Kidney (tissue), 14 donors: Measurements from ENCODE around the gene FANCC. TPM values are rescaled to one million over a fixed set of nuclear protein-coding genes. Genes with fewer than 3 reads are reported as not detected.
A peak's percentile ranks its signal among the peaks of the same experiment; 100 is the strongest.

Source experiments
- DNase-seq, 5 donors: peaks; one replicate each; pipeline ENCODE4 v3.0.0-alpha.2; 2013 to 2020
- FAIRE-seq: peaks from 2 replicates; lab custom pipeline; 2012; peaks lifted over from hg19 to GRCh38; lab: Jason Lieb, UNC
- H3K27ac ChIP-seq, 2 donors: one replicate each; pipeline ENCODE4 v1.7.0; 2013; ENCODE audit warnings: low read depth in 2 of 2, low read length in 2 of 2, inconsistent platforms in 1 of 2
- H3K27me3 ChIP-seq: one replicate; pipeline ENCODE4 v1.7.1; 2013; ENCODE audit warnings: low read length, inconsistent platforms; ENCODE audit not compliant: control insufficient read depth, insufficient read depth
- H3K36me3 ChIP-seq, 3 donors: one replicate each; pipeline versions ENCODE4 v1.7.0 to v1.7.1; 2013; ENCODE audit warnings: low read length in 3 of 3, control low read depth in 1 of 3, inconsistent platforms in 1 of 3; ENCODE audit not compliant: insufficient read depth in 3 of 3, control insufficient read depth in 2 of 3
- H3K4me1 ChIP-seq, 3 donors: one replicate each; pipeline versions ENCODE4 v1.7.0 to v1.7.1; 2013; ENCODE audit warnings: low read length in 3 of 3, inconsistent platforms in 1 of 3, low read depth in 1 of 3; ENCODE audit not compliant: control insufficient read depth in 2 of 3, insufficient read depth in 2 of 3
- H3K4me3 ChIP-seq, 3 donors: one replicate each; pipeline versions ENCODE4 v1.7.0 to v1.8.1; 2013; ENCODE audit warnings: low read length in 3 of 3, control low read depth in 1 of 3, inconsistent platforms in 1 of 3
- H3K9ac ChIP-seq, 3 donors: one replicate each; pipeline versions ENCODE4 v1.7.0 to v1.7.1; 2013; ENCODE audit warnings: low read length in 3 of 3, control low read depth in 1 of 3, inconsistent platforms in 1 of 3
- H3K9me3 ChIP-seq, 3 donors: one replicate each; pipeline versions ENCODE4 v1.7.0 to v1.7.1; 2013; ENCODE audit warnings: low read length in 3 of 3, control low read depth in 1 of 3, inconsistent platforms in 1 of 3; ENCODE audit not compliant: control insufficient read depth in 2 of 3, insufficient read depth in 1 of 3
- CTCF ChIP-seq: IDR thresholded peaks from 3 replicates; pipeline ENCODE4 v1.5.1; 2012; ENCODE audit warnings: mild to moderate bottlenecking, moderate library complexity, borderline replicate concordance; ENCODE audit not compliant: insufficient read depth; ENCODE audit errors: extremely low read depth
- intact Hi-C: fragments of 100-400 bp; cut with DNase I; formaldehyde crosslinking; loops from one replicate; pipeline ENCODE4 v1.11.1; 2022
- polyA plus RNA-seq: library from polyadenylated mRNA; stranded (reverse); fragments of 350-450 nt; fragmentation: Illumina TruSeq; extraction: RNeasy Lipid Tissue Mini Kit (QIAGEN cat#74804); gene quantifications from one replicate; pipeline ENCODE4 v1.2.3, GENCODE V29; 2014; ENCODE audit warnings: low read depth, low replicate concordance; ENCODE audit not compliant: insufficient read depth
- total RNA-seq: library from RNA; stranded (reverse); fragmentation: NEBNext Ultra II Directional; extraction: Animal tissue kit (Norgen Biotek cat#: 25700); gene quantifications from one replicate; pipeline ENCODE4 v1.2.1, GENCODE V29; 2021
- donor health status: control.
- donor health status: control.
- donor health status: control.
- donor health status: control.
- donor health status: control.
- donor health status: DM: yes; HTN: yes; CAD: no.
- donor health status: Normal renal cell carcinoma (clear cell type).

The FANCC gene
- total and polyA plus RNA-seq, 2 donors from 2014 or later: 7.5 to 10.8 TPM

DNA sequence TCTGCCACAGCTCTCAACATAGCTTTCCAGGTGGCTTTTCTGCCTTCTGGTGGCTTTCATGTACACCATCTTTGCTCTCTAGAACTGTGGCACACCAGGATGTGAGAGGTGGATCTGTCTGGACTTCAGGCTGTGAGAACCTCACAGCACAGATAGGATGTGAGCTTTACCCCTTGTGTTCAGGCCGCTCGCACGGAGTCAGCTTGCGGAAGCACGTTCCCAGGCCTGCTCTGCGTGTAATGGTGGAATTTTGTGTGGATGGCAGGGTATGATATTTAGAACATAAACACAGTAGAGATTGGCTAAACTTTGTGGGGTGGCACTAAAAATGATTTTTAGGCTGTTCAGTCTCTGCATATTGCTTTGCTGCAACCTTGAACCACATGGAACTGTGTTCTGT is 250.5 kb downstream of the FANCC start:
- no peak overlapping the region for H3K9ac ChIP-seq
- no peak overlapping the region for H3K4me3 ChIP-seq
- FAIRE-seq (no peak), DNase-seq (peak in 1 of 5 donors; percentile 1)
- peak overlapping the region in 1 of 2 donors; percentile 3 for H3K27ac ChIP-seq
- TF ChIP-seq CTCF: no peak
- intact Hi-C loops: no loop called here
- peaks cover 12 to 69% (median 14%) of the 10 kb centered on the region in 3 donors for H3K36me3 ChIP-seq
- H3K9me3 ChIP-seq: no peaks in the 10 kb centered on the region
- no peaks in the 10 kb centered on the region for H3K27me3 ChIP-seq
- peaks cover 2 to 76% (median 67%) of the 10 kb centered on the region in 3 donors for H3K4me1 ChIP-seq

GRCh38 chr9:95065224-95065623 is 252.3 kb downstream of the FANCC start:
- TF ChIP-seq CTCF: no peak
- no peaks in the 10 kb centered on the region for H3K9me3 ChIP-seq
- FAIRE-seq (no peak), DNase-seq (peak in 1 of 5 donors; percentile 3)
- intact Hi-C loops: no loop called here
- peak overlapping the region in 1 of 3 donors; percentile 14 for H3K9ac ChIP-seq
- peaks cover 2 to 64% (median 55%) of the 10 kb centered on the region in 3 donors for H3K4me1 ChIP-seq
- H3K36me3 ChIP-seq: peaks cover 10 to 64% (median 16%) of the 10 kb centered on the region in 3 donors
- H3K27ac ChIP-seq: peak overlapping the region; percentile 81 to 88
- H3K27me3 ChIP-seq: no peaks in the 10 kb centered on the region
- H3K4me3 ChIP-seq: no peak overlapping the region

DNA sequence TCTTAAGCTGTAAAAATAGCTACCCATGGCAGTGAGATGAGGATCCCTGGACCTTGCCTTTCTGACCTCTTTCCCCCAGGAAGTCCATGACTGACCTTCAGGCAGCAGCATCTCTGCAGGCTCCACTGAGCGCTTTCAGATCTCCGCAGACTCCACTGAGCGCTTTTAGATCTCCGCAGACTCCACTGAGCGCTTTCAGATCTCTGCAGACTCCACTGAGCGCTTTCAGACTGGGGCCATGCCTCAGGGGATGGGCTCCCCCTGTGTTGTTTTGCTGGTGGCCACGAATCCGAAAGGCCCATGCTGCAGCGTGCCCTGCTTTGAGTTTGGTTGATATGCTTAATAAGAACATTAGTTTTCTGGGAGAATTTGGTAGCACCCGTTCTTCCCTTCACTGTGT is 254.2 kb downstream of the FANCC start:
- Histone ChIP-seq H3K27ac (peak overlapping the region; percentile 64 to 68), H3K9me3 (no peaks in the 10 kb centered on the region), H3K27me3 (no peaks in the 10 kb centered on the region), H3K4me1 (peaks cover 0 to 48% (median 48%) of the 10 kb centered on the region in 3 donors), H3K9ac (no peak overlapping the region), H3K4me3 (no peak overlapping the region), H3K36me3 (peaks cover 9 to 54% (median 14%) of the 10 kb centered on the region in 3 donors)
- no peak for TF ChIP-seq CTCF
- DNase-seq (peak in 1 of 5 donors; percentile 9), FAIRE-seq (no peak)
- intact Hi-C loops: no loop called here
